OCI-LY3 (cell line): ENCODE measurements around the gene NUP133.

Experiments used
- H2AFZ ChIP-seq: fragments of 200-600, 300-600 bp; shearing (Covaris generic); 2 replicates; pipeline ENCODE4 v1.6.0; 2014; ENCODE audit warnings: antibody characterized with exemption, low read depth, low read length
- H3K27ac ChIP-seq: fragments of 200-600, 300-600 bp; sonication (generic); 2 replicates; pipeline ENCODE4 v1.5.1; 2014; ENCODE audit warnings: mild to moderate bottlenecking, low read length, moderate library complexity, mixed read lengths
- H3K27me3 ChIP-seq: fragments of 200-600, 300-600 bp; sonication (generic); 2 replicates; pipeline ENCODE4 v1.6.1; 2014; ENCODE audit warnings: low read depth, low read length, mixed read lengths
- H3K36me3 ChIP-seq: fragments of 200-600, 300-600 bp; sonication (generic); replicated peaks from 2 replicates; pipeline ENCODE3; 2014; ENCODE audit warnings: low read depth, low read length, mixed read lengths
- H3K4me1 ChIP-seq: fragments of 300-600, 200-600 bp; sonication (generic); 2 replicates; pipeline ENCODE4 v1.6.1; 2014; ENCODE audit warnings: low read length, mixed read lengths
- H3K4me2 ChIP-seq: fragments of 200-600, 300-600 bp; sonication (generic); 2 replicates; pipeline ENCODE4 v1.6.1; 2014; ENCODE audit warnings: low read length, mixed read lengths
- H3K4me3 ChIP-seq: fragments of 300-600, 200-600 bp; sonication (generic); 2 replicates; pipeline ENCODE4 v1.5.1; 2014; ENCODE audit warnings: antibody characterized with exemption, mild to moderate bottlenecking, low read length, moderate library complexity
- H3K79me2 ChIP-seq: fragments of 300-600, 200-600 bp; shearing (Covaris generic); 2 replicates; pipeline ENCODE4 v1.6.1; 2014; ENCODE audit warnings: mild to moderate bottlenecking, low read length, mixed read lengths
- H3K9ac ChIP-seq: fragments of 300-600, 200-600 bp; shearing (Covaris generic); 2 replicates; pipeline ENCODE4 v1.6.0; 2014; ENCODE audit warnings: mild to moderate bottlenecking, low read length, moderate library complexity
- H3K9me3 ChIP-seq: fragments of 200-600, 300-600 bp; shearing (Covaris generic); 2 replicates; pipeline ENCODE4 v1.6.1; 2014; ENCODE audit warnings: low read length, mixed read lengths; ENCODE audit not compliant: insufficient read depth
- H4K20me1 ChIP-seq: fragments of 200-600, 300-600 bp; sonication (generic); 2 replicates; pipeline ENCODE4 v1.6.1; 2016; ENCODE audit warnings: low read length, mixed read lengths; ENCODE audit not compliant: insufficient read depth
- CTCF ChIP-seq: fragments of 200-600, 300-600 bp; sonication (generic); IDR thresholded peaks from 2 replicates; pipeline ENCODE4 v1.5.1; 2014; ENCODE audit warnings: antibody characterized with exemption, low read length, low read depth
- EZH2phosphoT487 ChIP-seq: fragments of 200-600 bp; shearing (Covaris generic); IDR thresholded peaks from 2 replicates; pipeline ENCODE4 v1.6.1; 2018; ENCODE audit warnings: antibody characterized with exemption, mixed run types, low read depth

Gene NUP133

DNA sequence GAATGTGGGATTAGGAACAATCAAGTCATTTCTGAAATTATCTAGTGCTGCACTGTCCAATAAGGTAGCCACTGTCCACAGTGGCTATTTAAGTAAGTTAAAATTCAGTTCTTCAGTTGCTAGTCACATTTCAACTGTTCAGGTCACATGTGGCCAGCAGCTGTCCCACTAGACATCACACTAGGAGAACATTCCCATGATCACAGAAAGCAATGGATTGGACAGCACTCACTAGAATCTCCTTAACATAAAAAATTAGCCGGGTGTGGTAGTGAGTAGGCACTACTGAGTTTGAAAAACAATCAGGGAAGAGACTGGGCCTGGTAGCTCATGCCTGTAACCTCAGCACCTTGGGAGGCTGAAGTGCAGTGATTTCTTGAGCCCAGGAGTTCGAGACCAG is 33.6 kb downstream of the NUP133 start:
- Histone ChIP-seq H2AFZ (no peak overlapping the region), H3K27ac (no peak overlapping the region), H3K4me2 (no peak overlapping the region), H3K9me3 (no peaks in the 10 kb centered on the region), H3K9ac (no peak overlapping the region), H4K20me1 (peaks cover 11% of the 10 kb centered on the region), H3K4me1 (peaks cover 19% of the 10 kb centered on the region), H3K36me3 (peaks cover 39% of the 10 kb centered on the region), H3K4me3 (no peak overlapping the region), H3K79me2 (no peaks in the 10 kb centered on the region; the same call in 1 of the 2 replicates), H3K27me3 (no peaks in the 10 kb centered on the region)
- TF ChIP-seq EZH2phosphoT487 (no peak), CTCF (no peak)

DNA sequence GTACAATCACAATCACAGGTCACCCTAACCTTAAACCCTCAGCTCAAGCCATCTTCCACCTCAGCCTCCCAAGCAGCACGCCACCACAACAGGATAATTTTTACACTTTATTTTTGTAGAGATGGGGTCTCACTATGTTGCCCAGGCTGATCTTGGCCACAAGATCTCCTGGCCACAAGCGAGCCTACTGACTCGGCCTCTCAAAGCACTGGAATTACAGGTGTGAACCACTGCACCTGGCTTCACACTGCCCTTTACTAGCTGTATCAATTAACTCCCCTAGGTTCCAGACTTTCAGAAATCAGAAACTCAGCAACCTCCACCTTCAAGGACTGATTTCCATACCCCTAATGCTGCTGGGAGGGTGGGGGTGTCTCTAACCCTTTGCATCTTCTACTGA is 37.0 kb downstream of the NUP133 start:
- Histone ChIP-seq H3K27ac (no peak overlapping the region), H3K79me2 (no peaks in the 10 kb centered on the region), H2AFZ (no peak overlapping the region), H3K4me3 (no peak overlapping the region), H3K9me3 (no peaks in the 10 kb centered on the region), H3K9ac (no peak overlapping the region), H3K4me2 (no peak overlapping the region), H4K20me1 (no peaks in the 10 kb centered on the region), H3K27me3 (no peaks in the 10 kb centered on the region), H3K36me3 (peaks cover 41% of the 10 kb centered on the region), H3K4me1 (peaks cover 9% of the 10 kb centered on the region)
- TF ChIP-seq CTCF = no peak
- TF ChIP-seq EZH2phosphoT487 = no peak

- H3K4me3 ChIP-seq = no peak overlapping the region
- peaks cover 9% of the 10 kb centered on the region for H3K4me1 ChIP-seq
- no peak overlapping the region for H2AFZ ChIP-seq
- no peaks in the 10 kb centered on the region for H4K20me1 ChIP-seq
- no peaks in the 10 kb centered on the region for H3K79me2 ChIP-seq
- no peak overlapping the region for H3K9ac ChIP-seq
- peaks cover 44% of the 10 kb centered on the region for H3K36me3 ChIP-seq
- no peaks in the 10 kb centered on the region for H3K9me3 ChIP-seq
- H3K4me2 ChIP-seq = no peak overlapping the region
- H3K27me3 ChIP-seq = no peaks in the 10 kb centered on the region
- TF ChIP-seq CTCF (no peak), EZH2phosphoT487 (no peak)
- no peak overlapping the region for H3K27ac ChIP-seq
Observed at GRCh38 chr1:229470406-229471043, 37.6 kb downstream of the NUP133 start.

- Histone ChIP-seq H3K79me2 (no peaks in the 10 kb centered on the region), H2AFZ (no peak overlapping the region), H3K9ac (no peak overlapping the region), H3K36me3 (peaks cover 51% of the 10 kb centered on the region), H3K9me3 (no peaks in the 10 kb centered on the region), H3K4me1 (peaks cover 9% of the 10 kb centered on the region), H3K27ac (no peak overlapping the region), H3K4me3 (no peak overlapping the region), H3K27me3 (no peaks in the 10 kb centered on the region), H3K4me2 (no peak overlapping the region), H4K20me1 (no peaks in the 10 kb centered on the region)
- TF ChIP-seq CTCF = no peak
Observed at GRCh38 chr1:229466887-229467286, 41.3 kb downstream of the NUP133 start.
